VCaP (cell line): ENCODE data around the gene KLK13.
A peak's percentile ranks its signal among the peaks of the same experiment; 100 is the strongest.

Source experiments
- H3K27ac ChIP-seq: fragments of 450-650 bp; 2 replicates; pipeline ENCODE4 v1.5.1; 2017
- CTCF ChIP-seq: fragments of 450-650 bp; conservative IDR thresholded peaks from 2 replicates; pipeline ENCODE4 v1.5.1; 2017; ENCODE audit warnings: mild to moderate bottlenecking, moderate library complexity

The KLK13 gene

GRCh38 chr19:51026554-51026831, 38.4 kb downstream of the KLK13 start, which contains the start of gene KLK11:
Gene KLK11 (minus strand): TSS chr19:51026616. CDS start chr19:51025631, 985 bp downstream.
- TF ChIP-seq CTCF: no peak
- no peak within 1 kb of the TSS for H3K27ac ChIP-seq

GRCh38 chr19:51025809-51026553, 38.9 kb downstream of the KLK13 start:
- TF ChIP-seq CTCF: no peak
- no peak overlapping the region for H3K27ac ChIP-seq

- no peak for TF ChIP-seq CTCF
- H3K27ac ChIP-seq: no peak overlapping the region
Observed at GRCh38 chr19:51025401-51025800, 39.5 kb downstream of the KLK13 start.

GRCh38 chr19:51024924-51025323, 40.0 kb downstream of the KLK13 start:
- no peak for TF ChIP-seq CTCF

GRCh38 chr19:51023946-51024345, 40.9 kb downstream of the KLK13 start:
- H3K27ac ChIP-seq: no peak overlapping the region
- TF ChIP-seq CTCF: no peak

More at GRCh38 chr19:51024924-51025323, 40.0 kb downstream of the KLK13 start:
- no peak overlapping the region for H3K27ac ChIP-seq

- no peak for TF ChIP-seq CTCF
- no peak overlapping the region for H3K27ac ChIP-seq
Observed at GRCh38 chr19:51022526-51022925, 42.4 kb downstream of the KLK13 start.

GRCh38 chr19:51020988-51021651, 43.8 kb downstream of the KLK13 start:
- peak; percentile 93 for TF ChIP-seq CTCF

More at GRCh38 chr19:51020988-51021651, 43.8 kb downstream of the KLK13 start:
- H3K27ac ChIP-seq: peak overlapping the region; percentile 78
